ENCODE measurements around the gene RNF157.

DNA sequence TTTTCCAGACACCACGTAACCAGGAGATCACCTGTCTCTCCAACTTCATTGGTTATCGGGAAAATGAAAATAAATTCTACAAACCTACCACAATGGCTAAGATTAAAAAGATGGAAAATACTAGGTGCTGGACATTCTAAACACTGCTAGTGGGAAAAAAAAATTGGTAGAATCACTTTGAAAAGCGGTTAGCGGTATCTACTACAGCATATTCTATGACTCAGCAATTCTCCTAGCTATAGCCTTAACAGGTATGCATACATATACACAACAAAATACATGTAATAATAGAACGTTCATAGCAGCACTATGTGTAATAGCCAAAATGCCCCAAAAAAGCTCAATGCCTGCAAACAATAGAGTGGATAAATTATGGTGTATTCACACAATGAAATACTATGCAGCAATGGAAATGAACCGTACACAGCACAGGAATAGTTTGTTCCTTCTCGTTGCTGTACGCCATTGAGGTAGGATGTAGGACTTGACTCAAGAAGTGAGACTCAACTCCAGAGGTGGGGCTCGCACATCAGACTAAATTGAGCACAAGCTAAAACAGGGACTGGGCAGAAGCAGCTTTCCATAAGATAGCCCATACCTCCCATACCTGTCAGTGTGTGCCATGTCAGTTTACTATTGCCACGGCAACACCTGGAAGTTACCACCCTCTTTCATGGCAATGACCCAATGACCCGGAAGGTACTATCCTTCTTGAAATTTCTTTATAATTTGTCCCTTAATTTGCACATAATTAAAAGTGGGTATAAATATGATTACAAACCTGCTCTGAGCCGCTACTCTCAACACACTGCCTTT lies 44.8 kb downstream of the RNF157 start:
- TF ChIP-seq EP300 (IDR thresholded peaks at IDR 0.05) (no peak), CTCF (IDR thresholded peaks at IDR 0.05) (no peak)

All from ovary (tissue), 3 donors.